Heart right ventricle (tissue), 16 donors: ENCODE data around the gene POLG2. TPM values are rescaled to one million over a fixed set of nuclear protein-coding genes. Genes with fewer than 3 reads are reported as not detected.

ENCODE experiments used
- ATAC-seq, 8 donors: fragments of 200-7000 bp; cut with Tn5 transposase; one replicate each; pipeline ENCODE4 v1.9.1; 2020; ENCODE audit warnings: mild to moderate bottlenecking in 8 of 8, moderate library complexity in 8 of 8, moderate number of reproducible peaks in 1 of 8
- DNase-seq, 2 donors: peaks; one replicate each; pipeline ENCODE4 v3.0.0-alpha.2; 2020
- H3K27ac ChIP-seq, 10 donors: fragments of 200-600 bp; sonication (generic) in 2 of 10; one replicate each; pipeline versions ENCODE4 v1.5.0 to v1.8.0; 2020 to 2022; ENCODE audit warnings: mild to moderate bottlenecking in 3 of 10
- H3K27me3 ChIP-seq, 7 donors: fragments of 200-600 bp; one replicate each; pipeline ENCODE4 v1.8.0; 2021 to 2022; ENCODE audit warnings: mild to moderate bottlenecking in 2 of 7
- H3K36me3 ChIP-seq, 9 donors: fragments of 200-600 bp; sonication (generic) in 1 of 9; one replicate each; pipeline versions ENCODE4 v1.5.0 to v1.8.0; 2020 to 2022; ENCODE audit warnings: mild to moderate bottlenecking in 2 of 9
- H3K4me1 ChIP-seq, 9 donors: fragments of 200-600 bp; sonication (generic) in 1 of 9; one replicate each; pipeline versions ENCODE4 v1.5.0 to v1.8.0; 2020 to 2022; ENCODE audit warnings: mild to moderate bottlenecking in 4 of 9
- H3K4me3 ChIP-seq, 10 donors: fragments of 200-600 bp; sonication (generic) in 2 of 10; one replicate each; pipeline versions ENCODE4 v1.5.0 to v1.8.0; 2020 to 2022; ENCODE audit warnings: mild to moderate bottlenecking in 7 of 10, moderate library complexity in 2 of 10
- H3K9me3 ChIP-seq, 11 donors: fragments of 200-600 bp in 10 of 11; sonication (generic) in 2 of 11; one replicate each; pipeline versions ENCODE4 v1.5.0 to v1.8.0; 2013 to 2022; ENCODE audit warnings: mild to moderate bottlenecking in 2 of 11, control low read depth in 1 of 11, moderate library complexity in 1 of 11
- WGBS, 2 donors: extraction: QIAGEN DNeasy Blood & Tissue Kit; methylation state at CpG; one replicate each; pipeline ENCODE4 v1.1.7; 2013; ENCODE audit warnings: inconsistent platforms in 1 of 2; 5-methylcytosine and 5-hydroxymethylcytosine counted together
- intact Hi-C, 10 donors: fragments of 100-400 bp; cut with DNase I; formaldehyde crosslinking; loops; one replicate each; pipeline versions ENCODE4 v1.11.1 to v1.14.2; 2022
- polyA plus RNA-seq, 2 donors: library from polyadenylated mRNA; stranded (reverse); fragments of 200-250 nt; gene quantifications; one replicate each; pipeline ENCODE4 v1.2.3, GENCODE V29; 2013
- total RNA-seq, 10 donors: library from RNA; stranded (reverse); fragmentation: NEBNext Ultra II Directional in 3 of 10; extraction: Animal tissue kit (Norgen Biotek cat#: 25700) in 3 of 10; gene quantifications; one replicate each; pipeline versions ENCODE4 v1.2.1 to v1.2.4, GENCODE V29; 2021 to 2023
- TF ChIP-seq, protein P1 (sequence below), 9 donors: fragments of 200-600 bp; sonication (generic) in 2 of 9; IDR thresholded peaks; one replicate each; pipeline versions ENCODE4 v1.5.0 to v1.8.0; 2021 to 2022; ENCODE audit warnings: antibody characterized with exemption in 9 of 9, mild to moderate bottlenecking in 5 of 9, moderate library complexity in 1 of 9
- donor health status: Arrhythmogenic right ventricular cardiomyopathy.
- donor health status: ischemic (EF 13 %, LVEDD 7.1; RV severe dilation, severe dysfunction).
- donor health status: healthy with polysubstance abuse.
- donor health status: DM: no; HTN: yes; CAD: no.
- donor health status: DM: no; HTN: no; CAD: no.
- donor health status: ischemic (EF 25% LVEDD 6.9; RV normal size, moderate dysfunction).
- donor health status: ischemic (EF 25% LVEDD 5.7; RV mildly dilated, moderate dysfunction).
- donor health status: healthy.
- donor health status: DM: yes; HTN: yes; CAD: no.
- donor health status: Ischemic cardiomyopathy.
- donor health status: ischemic (EF 35%, LVEDD 5.7; RV mildly dilated, moderate dysfunction).
- donor health status: nonischemic (EF 11% LVEDD 7.7; RV severe dilation, severe dysfunction).
- donor health status: DM: yes; HTN: yes; CAD: no.
- donor health status: PGD.
- donor health status: ischemic (EF 29% LVEDD 5.4; RV normal size, mild dysfunction).
- donor health status: nonischemic (EF 23%, LVEDD 6.1; RV moderate dilation, normal function).

POLG2 gene
- total and polyA plus RNA-seq, 12 donors = 4.8 to 11.1 (median 6.5) TPM

GRCh38 chr17:64515829-64516228 is 19.0 kb upstream of the POLG2 start:
- intact Hi-C loops = no loop called here
- no peaks in the 10 kb centered on the region for H3K27me3 ChIP-seq

DNA sequence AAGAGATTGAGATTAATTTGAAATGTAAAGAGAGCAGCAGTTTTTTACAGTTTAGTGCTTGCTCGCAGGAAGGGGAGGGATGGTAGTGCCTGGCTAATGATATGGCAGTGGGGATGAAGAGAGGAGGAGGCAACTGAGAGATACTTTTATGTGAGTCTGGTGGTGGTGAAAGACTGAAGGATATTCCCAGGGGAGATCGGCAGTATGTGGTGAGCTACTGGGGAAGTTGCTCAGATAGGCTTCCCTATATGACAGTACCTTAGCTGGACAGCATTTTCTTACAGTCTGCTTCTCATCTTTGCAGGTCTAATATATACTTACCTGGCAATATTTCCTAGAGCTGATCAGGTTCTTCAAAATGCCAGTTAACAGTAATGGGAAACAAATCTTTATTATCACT is 18.6 kb upstream of the POLG2 start:
- DNase-seq = no peak

More at GRCh38 chr17:64515829-64516228, 19.0 kb upstream of the POLG2 start:
- H3K4me1 ChIP-seq = no peaks in the 10 kb centered on the region
- ATAC-seq (no peak), DNase-seq (no peak)
- H3K36me3 ChIP-seq = peaks cover 0 to 100% (median 75%) of the 10 kb centered on the region in 9 donors
- TF ChIP-seq, protein P1, sequence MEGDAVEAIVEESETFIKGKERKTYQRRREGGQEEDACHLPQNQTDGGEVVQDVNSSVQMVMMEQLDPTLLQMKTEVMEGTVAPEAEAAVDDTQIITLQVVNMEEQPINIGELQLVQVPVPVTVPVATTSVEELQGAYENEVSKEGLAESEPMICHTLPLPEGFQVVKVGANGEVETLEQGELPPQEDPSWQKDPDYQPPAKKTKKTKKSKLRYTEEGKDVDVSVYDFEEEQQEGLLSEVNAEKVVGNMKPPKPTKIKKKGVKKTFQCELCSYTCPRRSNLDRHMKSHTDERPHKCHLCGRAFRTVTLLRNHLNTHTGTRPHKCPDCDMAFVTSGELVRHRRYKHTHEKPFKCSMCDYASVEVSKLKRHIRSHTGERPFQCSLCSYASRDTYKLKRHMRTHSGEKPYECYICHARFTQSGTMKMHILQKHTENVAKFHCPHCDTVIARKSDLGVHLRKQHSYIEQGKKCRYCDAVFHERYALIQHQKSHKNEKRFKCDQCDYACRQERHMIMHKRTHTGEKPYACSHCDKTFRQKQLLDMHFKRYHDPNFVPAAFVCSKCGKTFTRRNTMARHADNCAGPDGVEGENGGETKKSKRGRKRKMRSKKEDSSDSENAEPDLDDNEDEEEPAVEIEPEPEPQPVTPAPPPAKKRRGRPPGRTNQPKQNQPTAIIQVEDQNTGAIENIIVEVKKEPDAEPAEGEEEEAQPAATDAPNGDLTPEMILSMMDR (IDR thresholded peaks at IDR 0.05) = no peak
- WGBS, 2 donors = 88 to 90% methylated on average over 1 of the region's 1 CpG
- no peaks in the 10 kb centered on the region for H3K9me3 ChIP-seq
- no peak overlapping the region for H3K4me3 ChIP-seq
- H3K27ac ChIP-seq = no peak overlapping the region

GRCh38 chr17:64509179-64509578 is 12.3 kb upstream of the POLG2 start:
- peaks cover 0 to 37% (median 28%) of the 10 kb centered on the region in 9 donors for H3K4me1 ChIP-seq
- WGBS, 2 donors = 87% methylated on average over 6 of the region's 6 CpGs
- H3K36me3 ChIP-seq = peaks cover 0 to 65% (median 40%) of the 10 kb centered on the region in 9 donors
- H3K27ac ChIP-seq = no peak overlapping the region
- no peaks in the 10 kb centered on the region for H3K9me3 ChIP-seq
- no peak for ATAC-seq
- intact Hi-C loops = loop anchor here in 3 of 10 donors (5.0 to 10.0 kb wide), 2 partner anchors 87 to 684 kb away; partner anchors contain the start of genes FTSJ3 (in 1 of the 3) and PSMC5 (in 1 of the 3)
- no peaks in the 10 kb centered on the region for H3K27me3 ChIP-seq
- TF ChIP-seq, protein P1 (IDR thresholded peaks at IDR 0.05) = no peak
- DNase-seq = no peak
- H3K4me3 ChIP-seq = no peak overlapping the region

More for the DNA sequence above, 18.6 kb upstream of the POLG2 start:
- Histone ChIP-seq H3K4me3 (no peak overlapping the region), H3K9me3 (no peaks in the 10 kb centered on the region), H3K27me3 (no peaks in the 10 kb centered on the region), H3K27ac (no peak overlapping the region), H3K36me3 (peaks cover 0 to 100% (median 75%) of the 10 kb centered on the region in 9 donors), H3K4me1 (no peaks in the 10 kb centered on the region)
- intact Hi-C loops = no loop called here
- 57 to 58% methylated on average over 2 of the region's 2 CpGs for WGBS, 2 donors
- ATAC-seq = no peak
- TF ChIP-seq, protein P1 (IDR thresholded peaks at IDR 0.05) = no peak

DNA sequence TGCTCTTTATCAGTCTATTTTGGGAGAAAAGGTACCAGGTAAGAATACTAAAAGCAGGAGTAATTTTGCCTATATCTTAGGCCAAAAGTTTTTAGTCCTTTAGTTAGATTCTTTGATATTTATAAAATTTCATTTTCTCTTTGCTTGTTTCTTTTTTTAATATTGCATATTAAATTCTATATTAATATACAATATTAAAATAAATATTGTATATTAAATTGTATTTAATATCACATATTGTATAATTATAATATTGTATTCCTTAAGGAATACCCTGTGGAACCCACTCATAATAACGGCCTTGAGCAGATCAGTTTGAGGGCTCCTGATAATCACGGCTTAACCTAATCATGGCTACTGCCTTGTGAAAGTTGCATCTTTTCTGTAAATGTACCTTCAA is 11.8 kb upstream of the POLG2 start:
- ATAC-seq (no peak), DNase-seq (no peak)
- H3K27ac ChIP-seq = no peak overlapping the region
- WGBS, 2 donors = 79 to 84% methylated on average over 2 of the region's 2 CpGs
- no peaks in the 10 kb centered on the region for H3K9me3 ChIP-seq
- no peaks in the 10 kb centered on the region for H3K27me3 ChIP-seq
- intact Hi-C loops = loop anchor here in 3 of 10 donors (5.0 to 10.0 kb wide), 2 partner anchors 86 to 684 kb away; partner anchors contain the start of genes FTSJ3 (in 1 of the 3) and PSMC5 (in 1 of the 3)
- H3K36me3 ChIP-seq = peaks cover 0 to 65% (median 40%) of the 10 kb centered on the region in 9 donors
- H3K4me1 ChIP-seq = peaks cover 3 to 42% (median 33%) of the 10 kb centered on the region in 9 donors
- H3K4me3 ChIP-seq = peak overlapping the region in 4 of 10 donors; percentile 90 to 98 (median 96)
- TF ChIP-seq, protein P1 (IDR thresholded peaks at IDR 0.05) = no peak
